Astrocyte (in vitro differentiated cells and primary cell): ENCODE data around the gene WNT3A. TPM values are rescaled to one million over a fixed set of nuclear protein-coding genes. Genes with fewer than 3 reads are reported as not detected.

Source experiments
- DNase-seq: peaks from one replicate; pipeline ENCODE4 v3.0.0-alpha.2; 2010; ENCODE audit warnings: low read depth
- FAIRE-seq: peaks from 2 replicates; lab custom pipeline; 2011; peaks lifted over from hg19 to GRCh38; lab: Jason Lieb, UNC
- H2AFZ ChIP-seq: 2 replicates; pipeline ENCODE4 v1.6.0; 2012; ENCODE audit warnings: low read depth, low read length, inconsistent platforms
- H3K27ac ChIP-seq: 2 replicates; pipeline ENCODE4 v1.5.1; 2011; ENCODE audit warnings: low read depth, low read length, inconsistent platforms
- H3K27me3 ChIP-seq: 2 replicates; pipeline ENCODE4 v1.6.0; 2011; ENCODE audit warnings: low read length, inconsistent platforms; ENCODE audit not compliant: insufficient read depth
- H3K36me3 ChIP-seq: 2 replicates; pipeline ENCODE4 v1.5.1; 2011; ENCODE audit warnings: low read length, inconsistent platforms; ENCODE audit not compliant: insufficient read depth
- H3K4me1 ChIP-seq: 2 replicates; pipeline ENCODE4 v1.5.1; 2011; ENCODE audit warnings: low read length, inconsistent platforms; ENCODE audit not compliant: insufficient read depth
- H3K4me2 ChIP-seq: 2 replicates; pipeline ENCODE4 v1.6.0; 2012; ENCODE audit warnings: low read length, inconsistent platforms
- H3K4me3 ChIP-seq: 2 replicates; pipeline ENCODE4 v1.5.1; 2011; ENCODE audit warnings: low read depth, mild to moderate bottlenecking, low read length, inconsistent platforms; ENCODE audit not compliant: insufficient read depth
- H3K79me2 ChIP-seq: 2 replicates; pipeline ENCODE4 v1.6.0; 2012; ENCODE audit warnings: mild to moderate bottlenecking, low read length, inconsistent platforms; ENCODE audit not compliant: insufficient read depth
- H3K9ac ChIP-seq: 2 replicates; pipeline ENCODE4 v1.6.0; 2012; ENCODE audit warnings: mild to moderate bottlenecking, low read length, inconsistent platforms
- H3K9me3 ChIP-seq: 2 replicates; pipeline ENCODE4 v1.5.1; 2012; ENCODE audit warnings: low read depth, mild to moderate bottlenecking, low read length, inconsistent platforms; ENCODE audit not compliant: insufficient read depth
- H4K20me1 ChIP-seq: 2 replicates; pipeline ENCODE4 v1.6.0; 2012; ENCODE audit warnings: low read length, inconsistent platforms; ENCODE audit not compliant: insufficient read depth
- H3K27ac Mint-ChIP-seq: one replicate; pipeline ENCODE4 v1.8.0; 2021; ENCODE audit warnings: mild to moderate bottlenecking, mixed read lengths; ENCODE audit not compliant: unreplicated experiment
- H3K27me3 Mint-ChIP-seq: one replicate; pipeline ENCODE4 v1.8.0; 2021; ENCODE audit warnings: low read depth, mixed read lengths; ENCODE audit not compliant: unreplicated experiment
- H3K36me3 Mint-ChIP-seq: one replicate; pipeline ENCODE4 v1.8.0; 2021; ENCODE audit warnings: low read depth, mixed read lengths; ENCODE audit not compliant: unreplicated experiment
- H3K4me1 Mint-ChIP-seq: one replicate; pipeline ENCODE4 v1.8.0; 2021; ENCODE audit warnings: low read depth, mixed read lengths; ENCODE audit not compliant: unreplicated experiment
- H3K4me3 Mint-ChIP-seq: one replicate; pipeline ENCODE4 v1.8.0; 2021; ENCODE audit warnings: mild to moderate bottlenecking, moderate library complexity, mixed read lengths; ENCODE audit not compliant: unreplicated experiment
- H3K9me3 Mint-ChIP-seq: one replicate; pipeline ENCODE4 v1.8.0; 2021; ENCODE audit warnings: mild to moderate bottlenecking, mixed read lengths; ENCODE audit not compliant: unreplicated experiment
- CTCF ChIP-seq: IDR thresholded peaks from 2 replicates; pipeline ENCODE4 v1.5.1; 2011; ENCODE audit warnings: low read depth, mild to moderate bottlenecking, inconsistent platforms, low read length, moderate library complexity; ENCODE audit not compliant: insufficient read depth
- EZH2 ChIP-seq: IDR thresholded peaks from 2 replicates; pipeline ENCODE4 v1.6.1; 2012; ENCODE audit warnings: mild to moderate bottlenecking, low read length, inconsistent platforms; ENCODE audit not compliant: insufficient read depth
- total RNA-seq: library from RNA; stranded (reverse); gene quantifications from 2 replicates; pipeline ENCODE4 v1.2.1, GENCODE V29; 2021

Gene WNT3A
- total RNA-seq, 1 donor from 2014 or later = not detected

GRCh38 chr1:228050571-228051231 is 43.9 kb downstream of the WNT3A start:
- no peak overlapping the region for H3K4me3 ChIP-seq
- Mint-ChIP-seq H3K9me3 (peaks cover 13% of the 10 kb centered on the region), H3K4me1 (no peaks in the 10 kb centered on the region), H3K36me3 (no peaks in the 10 kb centered on the region), H3K4me3 (no peak overlapping the region), H3K27ac (no peak overlapping the region), H3K27me3 (peaks cover 77% of the 10 kb centered on the region)
- H3K4me1 ChIP-seq = no peaks in the 10 kb centered on the region
- TF ChIP-seq EZH2 = no peak
- TF ChIP-seq CTCF = no peak
- no peaks in the 10 kb centered on the region for H3K36me3 ChIP-seq
- no peaks in the 10 kb centered on the region for H3K79me2 ChIP-seq
- no peak overlapping the region for H3K4me2 ChIP-seq
- H3K9me3 ChIP-seq = no peaks in the 10 kb centered on the region
- H4K20me1 ChIP-seq = no peaks in the 10 kb centered on the region
- H2AFZ ChIP-seq = no peak overlapping the region
- no peak overlapping the region for H3K9ac ChIP-seq
- FAIRE-seq (no peak), DNase-seq (no peak)
- H3K27ac ChIP-seq = no peak overlapping the region
- H3K27me3 ChIP-seq = peaks cover 11% of the 10 kb centered on the region

- FAIRE-seq = no peak
- Mint-ChIP-seq H3K9me3 (peaks cover 11% of the 10 kb centered on the region), H3K4me1 (no peaks in the 10 kb centered on the region), H3K27me3 (peaks cover 61% of the 10 kb centered on the region), H3K36me3 (no peaks in the 10 kb centered on the region), H3K4me3 (no peak overlapping the region), H3K27ac (no peak overlapping the region)
- H4K20me1 ChIP-seq = no peaks in the 10 kb centered on the region
- peaks cover 3% of the 10 kb centered on the region for H3K4me1 ChIP-seq
- peaks cover 45% of the 10 kb centered on the region for H3K27me3 ChIP-seq
- no peak for DNase-seq
- no peak overlapping the region for H3K4me3 ChIP-seq
- no peaks in the 10 kb centered on the region for H3K9me3 ChIP-seq
- no peak overlapping the region for H3K4me2 ChIP-seq
- no peaks in the 10 kb centered on the region for H3K79me2 ChIP-seq
- no peak overlapping the region for H2AFZ ChIP-seq
- no peak overlapping the region for H3K9ac ChIP-seq
- no peak overlapping the region for H3K27ac ChIP-seq
- no peak for TF ChIP-seq EZH2
- TF ChIP-seq CTCF = no peak
- no peaks in the 10 kb centered on the region for H3K36me3 ChIP-seq
Measured at GRCh38 chr1:228058172-228058948, 51.6 kb downstream of the WNT3A start.
